H9 (cell line): ENCODE results near the gene PRTFDC1. TPM values are rescaled to one million over a fixed set of nuclear protein-coding genes. Genes with fewer than 3 reads are reported as not detected.

Experiments used
- DNase-seq: peaks from one replicate; pipeline ENCODE4 v3.0.0-alpha.2; 2017
- H2AFZ ChIP-seq: one replicate; pipeline ENCODE4 v1.6.1; 2013; ENCODE audit warnings: mild to moderate bottlenecking, low read length, control low read depth, moderate library complexity
- H2AK5ac ChIP-seq: 2 replicates; pipeline ENCODE4 v1.6.1; 2013; ENCODE audit warnings: low read length, control low read depth, mixed read lengths; ENCODE audit not compliant: insufficient read length
- H2BK120ac ChIP-seq: one replicate; pipeline ENCODE4 v1.6.1; 2013; ENCODE audit warnings: low read depth, mild to moderate bottlenecking, low read length, control low read depth, inconsistent platforms; ENCODE audit not compliant: poor library complexity, severe bottlenecking
- H2BK12ac ChIP-seq: 2 replicates; pipeline ENCODE4 v1.6.1; 2013; ENCODE audit warnings: low read length, control low read depth, mixed read lengths, low read depth; ENCODE audit not compliant: insufficient read length
- H2BK15ac ChIP-seq: 2 replicates; pipeline ENCODE4 v1.6.1; 2013; ENCODE audit warnings: low read depth, low read length, control low read depth
- H2BK20ac ChIP-seq: one replicate; pipeline ENCODE4 v1.6.1; 2013; ENCODE audit warnings: low read depth, mild to moderate bottlenecking, low read length, control low read depth, inconsistent platforms; ENCODE audit not compliant: poor library complexity, severe bottlenecking
- H2BK5ac ChIP-seq: 2 replicates; pipeline ENCODE4 v1.6.1; 2013; ENCODE audit warnings: low read length, control low read depth, mixed read lengths; ENCODE audit not compliant: insufficient read length
- H3K14ac ChIP-seq: 2 replicates; pipeline ENCODE4 v1.6.1; 2013; ENCODE audit warnings: low read length, control low read depth; ENCODE audit not compliant: insufficient read depth
- H3K18ac ChIP-seq: 2 replicates; pipeline ENCODE4 v1.6.1; 2013; ENCODE audit warnings: low read depth, mild to moderate bottlenecking, mixed read lengths, low read length, control low read depth; ENCODE audit not compliant: insufficient read length
- H3K23ac ChIP-seq: 2 replicates; pipeline ENCODE4 v1.6.1; 2013; ENCODE audit warnings: low read length, control low read depth, mixed read lengths, low read depth; ENCODE audit not compliant: insufficient read length
- H3K23me2 ChIP-seq: 2 replicates; pipeline ENCODE4 v1.6.1; 2013; ENCODE audit warnings: low read depth, mild to moderate bottlenecking, mixed read lengths, low read length, control low read depth; ENCODE audit not compliant: insufficient read length, poor library complexity, severe bottlenecking
- H3K27ac ChIP-seq: 2 replicates; pipeline ENCODE4 v1.5.1; 2013; ENCODE audit warnings: low read length, control low read depth, mixed read lengths, low read depth; ENCODE audit not compliant: insufficient read length
- H3K27me3 ChIP-seq: 2 replicates; pipeline ENCODE4 v1.6.1; 2013; ENCODE audit warnings: low read length, control low read depth, inconsistent platforms; ENCODE audit not compliant: insufficient read depth
- H3K4ac ChIP-seq: 2 replicates; pipeline ENCODE4 v1.6.1; 2013; ENCODE audit warnings: low read depth, mild to moderate bottlenecking, control low read depth, inconsistent platforms, low read length, moderate library complexity
- H3K4me1 ChIP-seq: 2 replicates; pipeline ENCODE4 v1.6.1; 2013; ENCODE audit warnings: low read length, control low read depth, inconsistent platforms; ENCODE audit not compliant: insufficient read depth
- H3K4me2 ChIP-seq: 2 replicates; pipeline ENCODE4 v1.6.1; 2013; ENCODE audit warnings: low read length, control low read depth, mixed read lengths; ENCODE audit not compliant: insufficient read length, insufficient read depth
- H3K56ac ChIP-seq: 2 replicates; pipeline ENCODE4 v1.6.1; 2013; ENCODE audit warnings: low read depth, mild to moderate bottlenecking, mixed read lengths, low read length, control low read depth; ENCODE audit not compliant: insufficient read length
- H3K79me1 ChIP-seq: 2 replicates; pipeline ENCODE4 v1.6.1; 2013; ENCODE audit warnings: low read depth, mild to moderate bottlenecking, moderate library complexity, low read length, control low read depth, inconsistent platforms; ENCODE audit not compliant: insufficient read depth, poor library complexity, severe bottlenecking
- H3K79me2 ChIP-seq: 2 replicates; pipeline ENCODE4 v1.6.1; 2013; ENCODE audit warnings: low read length, control low read depth, inconsistent platforms; ENCODE audit not compliant: insufficient read depth
- H3K9ac ChIP-seq: 2 replicates; pipeline ENCODE4 v1.6.1; 2013; ENCODE audit warnings: low read length, control low read depth, mixed read lengths; ENCODE audit not compliant: insufficient read length; ENCODE audit errors: extremely low read depth
- H3K9me3 ChIP-seq: one replicate; pipeline ENCODE4 v1.6.1; 2013; ENCODE audit warnings: low read depth, low read length, inconsistent platforms; ENCODE audit not compliant: control insufficient read depth
- H3T11ph ChIP-seq: one replicate; pipeline ENCODE4 v1.6.1; 2013; ENCODE audit warnings: mild to moderate bottlenecking, low read length, control low read depth, inconsistent platforms
- H4K20me1 ChIP-seq: one replicate; pipeline ENCODE4 v1.6.1; 2013; ENCODE audit not compliant: control insufficient read depth, insufficient read length, insufficient read depth
- H4K5ac ChIP-seq: 2 replicates; pipeline ENCODE4 v1.6.1; 2013; ENCODE audit warnings: low read depth, mild to moderate bottlenecking, mixed read lengths, low read length, control low read depth; ENCODE audit not compliant: insufficient read length
- H4K8ac ChIP-seq: replicated peaks from 2 replicates; pipeline ENCODE4 v1.6.1; 2013; ENCODE audit warnings: low read length, control low read depth, mixed read lengths, low read depth; ENCODE audit not compliant: insufficient read length
- H4K91ac ChIP-seq: 2 replicates; pipeline ENCODE4 v1.6.1; 2013; ENCODE audit warnings: low read depth, mild to moderate bottlenecking, moderate library complexity, mixed read lengths, low read length, control low read depth; ENCODE audit not compliant: insufficient read length
- H3K27ac Mint-ChIP-seq, 3 experiments: 2 replicates in 2 of 3; 3 replicates in 1 of 3; pipeline ENCODE4 v1.8.0; 2020 to 2021; ENCODE audit warnings: mixed read lengths in 3 of 3, mild to moderate bottlenecking in 1 of 3, moderate library complexity in 1 of 3
- H3K27me3 Mint-ChIP-seq: 2 replicates; pipeline ENCODE4 v1.8.0; 2021; ENCODE audit warnings: low read depth, mild to moderate bottlenecking, moderate library complexity, mixed read lengths
- H3K36me3 Mint-ChIP-seq, 3 experiments: 2 replicates in 2 of 3; 3 replicates in 1 of 3; pipeline ENCODE4 v1.8.0; 2020 to 2021; ENCODE audit warnings: low read depth in 3 of 3, mixed read lengths in 3 of 3; ENCODE audit not compliant: insufficient read depth in 1 of 3
- H3K4me1 Mint-ChIP-seq, 2 experiments: 2 replicates each; pipeline ENCODE4 v1.8.0; 2020; ENCODE audit warnings: mixed read lengths in 2 of 2
- H3K4me3 Mint-ChIP-seq, 2 experiments: 2 replicates in 1 of 2; 3 replicates in 1 of 2; pipeline ENCODE4 v1.8.0; 2020 to 2021; ENCODE audit warnings: mild to moderate bottlenecking in 2 of 2, mixed read lengths in 2 of 2, moderate library complexity in 1 of 2
- H3K9me3 Mint-ChIP-seq, 2 experiments: 2 replicates in 1 of 2; 3 replicates in 1 of 2; pipeline ENCODE4 v1.8.0; 2020; ENCODE audit warnings: mild to moderate bottlenecking in 2 of 2, mixed read lengths in 2 of 2, moderate library complexity in 1 of 2
- CTCF ChIP-seq: fragments of 200-600 bp; sonication (generic); conservative IDR thresholded peaks from 3 replicates; pipeline ENCODE4 v1.8.0; 2021; ENCODE audit warnings: antibody characterized with exemption, mild to moderate bottlenecking
- WGBS: extraction: QIAGEN DNeasy Blood & Tissue Kit; methylation state at CpG from one replicate; pipeline ENCODE4 v1.1.7; 2013; ENCODE audit warnings: missing lambda C conversion rate, low lambda C conversion rate, mixed read lengths; ENCODE audit not compliant: insufficient read length; ENCODE audit errors: extremely low coverage; 5-methylcytosine and 5-hydroxymethylcytosine counted together
- total RNA-seq: library from RNA; stranded (reverse); gene quantifications from 2 replicates; pipeline ENCODE4 v1.2.1, GENCODE V29; 2021

PRTFDC1 gene
- total RNA-seq, 1 experiment from 2014 or later, result 7.5 TPM

- peak overlapping the region; percentile 36 for H3K4me2 ChIP-seq
Measured at GRCh38 chr10:24952707-24953645, 570 bp upstream of the PRTFDC1 start.

More at GRCh38 chr10:24952707-24953645, 570 bp upstream of the PRTFDC1 start:
- peaks cover 30 to 40% of the 10 kb centered on the region in 2 experiments for H3K4me1 Mint-ChIP-seq
- no peak overlapping the region for H3T11ph ChIP-seq
- H4K5ac ChIP-seq, result no peak overlapping the region
- H3K9me3 ChIP-seq, result no peaks in the 10 kb centered on the region
- no peak overlapping the region for H2BK5ac ChIP-seq
- peak; percentile 56; the same call in 2 of the 3 replicates for TF ChIP-seq CTCF
- H4K20me1 ChIP-seq, result no peaks in the 10 kb centered on the region
- H3K23ac ChIP-seq, result no peak overlapping the region
- H2BK20ac ChIP-seq, result no peak overlapping the region
- H3K4me3 Mint-ChIP-seq, result peak overlapping the region; percentile 84 to 91
- H3K56ac ChIP-seq, result no peak overlapping the region
- H3K79me2 ChIP-seq, result no peaks in the 10 kb centered on the region
- peak overlapping the region; percentile 95 for H3K18ac ChIP-seq
- no peaks in the 10 kb centered on the region for H3K27me3 Mint-ChIP-seq
- H2AFZ ChIP-seq, result no peak overlapping the region
- peak overlapping the region; percentile 93; the same call in 1 of the 2 replicates for H3K14ac ChIP-seq
- H2AK5ac ChIP-seq, result no peak overlapping the region
- no peak overlapping the region for H4K91ac ChIP-seq
- peak overlapping the region; percentile 93 to 97 (median 95) for H3K27ac Mint-ChIP-seq
- H3K27me3 ChIP-seq, result no peaks in the 10 kb centered on the region
- WGBS, result no CpG with 5 or more reads among the region's 53 CpGs
- H3K4me1 ChIP-seq, result peaks cover 7% of the 10 kb centered on the region
- peaks cover 13% of the 10 kb centered on the region for H3K23me2 ChIP-seq
- peak overlapping the region; percentile 18 for H3K27ac ChIP-seq
- peaks cover 0 to 2% (median 0%) of the 10 kb centered on the region in 3 experiments; a peak in 1 of 7 replicates for H3K36me3 Mint-ChIP-seq
- no peaks in the 10 kb centered on the region for H3K79me1 ChIP-seq
- DNase-seq, result peak; percentile 75
- H2BK12ac ChIP-seq, result no peak overlapping the region
- H3K4ac ChIP-seq, result no peak overlapping the region
- H2BK15ac ChIP-seq, result no peak overlapping the region
- peak overlapping the region; percentile 88 for H3K9ac ChIP-seq
- no peak overlapping the region for H2BK120ac ChIP-seq
- H3K9me3 Mint-ChIP-seq, result no peaks in the 10 kb centered on the region; a peak in 3 of 5 replicates
- H4K8ac ChIP-seq, result no peak overlapping the region
